K562 (cell line): Measurements from ENCODE around the gene SART3.
"Not testable (repeated sequence)": the region's sequence is repeated elsewhere in the genome, so short reads cannot be mapped to it uniquely, and the experiment has no call there.

ENCODE experiments used
- BCL6 ChIP-seq: fragments of 250-450 bp; sonication (Bioruptor Pico); IDR thresholded peaks from 2 replicates; pipeline ENCODE4 v1.4.0; 2020
- BRCA1 ChIP-seq, 2 experiments: fragments of 450-650 bp in 1 of 2; sonication (generic) in 1 of 2; formaldehyde crosslinking in 1 of 2; IDR thresholded peaks; 2 replicates each; pipeline versions ENCODE4 v1.5.0 to v1.6.1; 2017 to 2020; ENCODE audit warnings: mild to moderate bottlenecking in 1 of 2, missing genetic modification reagents in 1 of 2
- CHD7 ChIP-seq: fragments of 200-600 bp; sonication (generic); IDR thresholded peaks from one replicate; pipeline ENCODE4 v1.6.1; 2012; ENCODE audit warnings: mild to moderate bottlenecking, low read depth, low read length, inconsistent platforms
- CREM ChIP-seq: IDR thresholded peaks from 2 replicates; pipeline ENCODE4 v1.6.1; 2014; ENCODE audit warnings: antibody characterized with exemption, low read depth
- CTCF ChIP-seq, 3 experiments: IDR thresholded peaks in 2 of 3; conservative IDR thresholded peaks in 1 of 3; 2 replicates each; pipeline ENCODE4 v1.5.1; 2011 to 2012; ENCODE audit warnings: low read length in 3 of 3, mild to moderate bottlenecking in 3 of 3, control low read depth in 2 of 3, improper control_type of control experiment in 1 of 3, inconsistent platforms in 1 of 3, low read depth in 1 of 3, mixed read lengths in 1 of 3, moderate library complexity in 1 of 3; ENCODE audit not compliant: insufficient read depth in 2 of 3
- E2F6 ChIP-seq, 2 experiments: IDR thresholded peaks; 2 replicates each; pipeline ENCODE4 v1.6.1; 2011; ENCODE audit warnings: borderline replicate concordance in 1 of 2, control low read depth in 1 of 2, low read depth in 1 of 2, low read length in 1 of 2, mild to moderate bottlenecking in 1 of 2, mixed read lengths in 1 of 2, moderate library complexity in 1 of 2; ENCODE audit not compliant: insufficient read depth in 1 of 2, insufficient read length in 1 of 2, poor library complexity in 1 of 2, severe bottlenecking in 1 of 2; ENCODE audit errors: extremely low read depth in 1 of 2
- ELF4 ChIP-seq: fragments of 450-650 bp; formaldehyde crosslinking; IDR thresholded peaks from 2 replicates; pipeline ENCODE4 v1.4.0; 2022; ENCODE audit warnings: missing genetic modification characterization
- HLTF ChIP-seq: fragments of 450-650 bp; IDR thresholded peaks from 2 replicates; pipeline ENCODE4 v1.6.1; 2016
- POLR3A ChIP-seq: IDR thresholded peaks from 2 replicates; pipeline ENCODE4 v1.6.1; 2011; ENCODE audit warnings: borderline replicate concordance, mild to moderate bottlenecking, moderate library complexity; ENCODE audit not compliant: insufficient read length, insufficient read depth; ENCODE audit errors: extremely low read depth
- USF1 ChIP-seq: sonication (generic); formaldehyde crosslinking; IDR thresholded peaks from 2 replicates; pipeline ENCODE4 v1.9.0; 2022; ENCODE audit warnings: mild to moderate bottlenecking, missing genetic modification reagents
- ZBTB2 ChIP-seq: fragments of 450-650 bp; IDR thresholded peaks from 2 replicates; pipeline ENCODE4 v1.6.1; 2016; ENCODE audit warnings: antibody characterized with exemption
- ZFP91 ChIP-seq: sonication (generic); formaldehyde crosslinking; IDR thresholded peaks from 2 replicates; pipeline ENCODE4 v1.8.0; 2022; ENCODE audit warnings: mild to moderate bottlenecking, missing genetic modification reagents
- ZNF830 ChIP-seq: fragments of 250-450 bp; sonication (Bioruptor Pico); IDR thresholded peaks from 2 replicates; pipeline ENCODE4 v1.5.0; 2021; ENCODE audit warnings: mild to moderate bottlenecking

GRCh38 chr12:108555383-108555782 is 5.6 kb downstream of the SART3 start:
- TF ChIP-seq BRCA1 (IDR thresholded peaks at IDR 0.05); BRCA1 (CRISPR knock-in tag; IDR thresholded peaks at IDR 0.05); BCL6 (CRISPR knock-in tag); HLTF; ZBTB2; ZNF830; CTCF (IDR thresholded peaks at IDR 0.05 in 2 of 3, conservative IDR thresholded peaks at IDR 0.05 in 1 of 3; ENCODE audit: insufficient read depth in 2 of 3, low read depth in 1 of 3, low read length in 3 of 3); CHD7; POLR3A; E2F6 (IDR thresholded peaks at IDR 0.05; ENCODE audit: borderline replicate concordance in 1 of 2, extremely low read depth in 1 of 2, insufficient read depth in 1 of 2, insufficient read length in 1 of 2, low read depth in 1 of 2, low read length in 1 of 2, poor library complexity in 1 of 2, severe bottlenecking in 1 of 2); ELF4 (CRISPR knock-in tag); CREM; ZFP91 (CRISPR knock-in tag); USF1 (CRISPR knock-in tag): not testable (repeated sequence)
